LNCaP clone FGC (cell line): ENCODE data around the gene GARS1.

Source experiments
- DNase-seq: peaks from one replicate; pipeline ENCODE4 v3.0.0-alpha.2; 2011; ENCODE audit warnings: low read depth
- H3K4me3 ChIP-seq: 2 replicates; pipeline ENCODE4 v1.5.1; 2011; ENCODE audit warnings: mild to moderate bottlenecking, low read depth, low read length, control low read depth
- CTCF ChIP-seq: IDR thresholded peaks from 2 replicates; pipeline ENCODE4 v1.5.1; 2012; ENCODE audit warnings: mild to moderate bottlenecking; ENCODE audit not compliant: control insufficient read depth, insufficient read depth; ENCODE audit errors: extremely low read depth

The GARS1 gene

GRCh38 chr7:30648744-30649540 lies 54.3 kb downstream of the GARS1 start:
- no peak for TF ChIP-seq CTCF
- no peak for DNase-seq

GRCh38 chr7:30649717-30650420 lies 55.2 kb downstream of the GARS1 start:
- no peak for TF ChIP-seq CTCF
- DNase-seq, result no peak
- H3K4me3 ChIP-seq, result no peak overlapping the region

More at GRCh38 chr7:30648744-30649540, 54.3 kb downstream of the GARS1 start:
- no peak overlapping the region for H3K4me3 ChIP-seq

GRCh38 chr7:30650421-30650808 lies 55.7 kb downstream of the GARS1 start:
- TF ChIP-seq CTCF, result no peak
- no peak for DNase-seq
- H3K4me3 ChIP-seq, result no peak overlapping the region

GRCh38 chr7:30652132-30652531 lies 57.5 kb downstream of the GARS1 start:
- no peak overlapping the region for H3K4me3 ChIP-seq
- no peak for DNase-seq
- TF ChIP-seq CTCF, result no peak

GRCh38 chr7:30652698-30653641 lies 58.3 kb downstream of the GARS1 start:
- no peak for TF ChIP-seq CTCF
- no peak for DNase-seq
- no peak overlapping the region for H3K4me3 ChIP-seq

- TF ChIP-seq CTCF, result no peak
- H3K4me3 ChIP-seq, result no peak overlapping the region
- no peak for DNase-seq
Measured at GRCh38 chr7:30654296-30655090, 59.8 kb downstream of the GARS1 start.
